22Rv1 (cell line): ENCODE data around the gene ZNF407.

Experiments
- ZFX ChIP-seq: fragments of 450-650 bp; IDR thresholded peaks from 2 replicates; pipeline ENCODE4 v1.6.1; 2017; ENCODE audit warnings: antibody characterized with exemption, borderline replicate concordance
- TF ChIP-seq, protein P1 (sequence below): fragments of 450-650 bp; IDR thresholded peaks from 2 replicates; pipeline ENCODE4 v1.5.1; 2017; ENCODE audit warnings: mild to moderate bottlenecking

DNA sequence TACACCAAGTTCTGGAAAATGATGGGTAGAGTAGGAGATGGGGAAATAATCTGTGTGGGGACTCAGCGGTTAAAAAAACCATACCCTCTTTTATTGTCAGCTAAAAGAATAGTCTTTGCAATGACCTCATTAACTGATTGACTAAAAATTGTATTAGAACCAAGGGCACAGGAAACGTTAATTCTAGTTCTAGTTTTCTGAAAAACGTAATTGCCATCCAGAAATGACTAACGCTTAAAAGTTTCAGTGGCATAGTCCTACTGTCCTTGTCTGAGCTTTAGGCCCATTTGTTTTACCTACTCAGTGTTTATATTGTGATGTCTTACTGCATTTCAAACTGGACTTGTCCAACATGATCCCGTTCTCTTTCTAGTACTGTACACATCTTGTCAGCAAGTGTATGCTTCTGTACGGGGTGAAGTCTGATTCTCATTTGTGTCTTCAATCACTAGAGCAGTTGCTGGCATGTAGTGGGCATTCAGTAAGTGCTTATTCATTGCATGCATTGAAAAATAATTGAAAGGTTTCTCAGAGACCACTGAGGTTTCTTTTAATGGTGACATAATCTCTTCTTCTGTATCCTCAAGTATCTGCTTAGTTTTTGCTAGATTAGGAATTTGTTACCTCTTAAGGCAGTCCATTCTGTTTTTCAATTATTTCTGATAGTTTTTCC, 81.5 kb downstream of the ZNF407 start:
- TF ChIP-seq, protein P1, sequence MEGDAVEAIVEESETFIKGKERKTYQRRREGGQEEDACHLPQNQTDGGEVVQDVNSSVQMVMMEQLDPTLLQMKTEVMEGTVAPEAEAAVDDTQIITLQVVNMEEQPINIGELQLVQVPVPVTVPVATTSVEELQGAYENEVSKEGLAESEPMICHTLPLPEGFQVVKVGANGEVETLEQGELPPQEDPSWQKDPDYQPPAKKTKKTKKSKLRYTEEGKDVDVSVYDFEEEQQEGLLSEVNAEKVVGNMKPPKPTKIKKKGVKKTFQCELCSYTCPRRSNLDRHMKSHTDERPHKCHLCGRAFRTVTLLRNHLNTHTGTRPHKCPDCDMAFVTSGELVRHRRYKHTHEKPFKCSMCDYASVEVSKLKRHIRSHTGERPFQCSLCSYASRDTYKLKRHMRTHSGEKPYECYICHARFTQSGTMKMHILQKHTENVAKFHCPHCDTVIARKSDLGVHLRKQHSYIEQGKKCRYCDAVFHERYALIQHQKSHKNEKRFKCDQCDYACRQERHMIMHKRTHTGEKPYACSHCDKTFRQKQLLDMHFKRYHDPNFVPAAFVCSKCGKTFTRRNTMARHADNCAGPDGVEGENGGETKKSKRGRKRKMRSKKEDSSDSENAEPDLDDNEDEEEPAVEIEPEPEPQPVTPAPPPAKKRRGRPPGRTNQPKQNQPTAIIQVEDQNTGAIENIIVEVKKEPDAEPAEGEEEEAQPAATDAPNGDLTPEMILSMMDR: no peak
- TF ChIP-seq ZFX: no peak
